ENCODE data around the gene FOXS1.

DNA sequence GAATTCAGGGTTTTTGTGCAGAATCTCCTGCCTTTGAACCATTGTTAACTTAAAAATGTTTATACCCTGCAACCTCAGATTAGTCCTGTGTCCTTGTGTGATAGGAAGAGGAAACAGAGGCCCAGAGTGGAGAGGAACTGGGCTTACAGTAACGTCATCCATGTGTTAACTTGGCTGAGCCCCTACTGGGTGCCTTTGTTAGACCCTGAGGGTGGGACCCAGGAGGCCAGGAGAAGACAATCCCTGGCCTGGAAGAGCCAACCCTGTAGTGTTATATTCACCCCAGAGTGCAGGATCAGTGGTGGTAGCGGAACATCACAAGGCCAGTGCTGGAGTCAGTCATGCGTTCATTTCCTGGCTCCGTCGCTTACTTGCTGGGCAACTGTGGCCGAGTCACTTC is 15.7 kb downstream of the FOXS1 start:
- TF ChIP-seq, protein P1, sequence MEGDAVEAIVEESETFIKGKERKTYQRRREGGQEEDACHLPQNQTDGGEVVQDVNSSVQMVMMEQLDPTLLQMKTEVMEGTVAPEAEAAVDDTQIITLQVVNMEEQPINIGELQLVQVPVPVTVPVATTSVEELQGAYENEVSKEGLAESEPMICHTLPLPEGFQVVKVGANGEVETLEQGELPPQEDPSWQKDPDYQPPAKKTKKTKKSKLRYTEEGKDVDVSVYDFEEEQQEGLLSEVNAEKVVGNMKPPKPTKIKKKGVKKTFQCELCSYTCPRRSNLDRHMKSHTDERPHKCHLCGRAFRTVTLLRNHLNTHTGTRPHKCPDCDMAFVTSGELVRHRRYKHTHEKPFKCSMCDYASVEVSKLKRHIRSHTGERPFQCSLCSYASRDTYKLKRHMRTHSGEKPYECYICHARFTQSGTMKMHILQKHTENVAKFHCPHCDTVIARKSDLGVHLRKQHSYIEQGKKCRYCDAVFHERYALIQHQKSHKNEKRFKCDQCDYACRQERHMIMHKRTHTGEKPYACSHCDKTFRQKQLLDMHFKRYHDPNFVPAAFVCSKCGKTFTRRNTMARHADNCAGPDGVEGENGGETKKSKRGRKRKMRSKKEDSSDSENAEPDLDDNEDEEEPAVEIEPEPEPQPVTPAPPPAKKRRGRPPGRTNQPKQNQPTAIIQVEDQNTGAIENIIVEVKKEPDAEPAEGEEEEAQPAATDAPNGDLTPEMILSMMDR (conservative IDR thresholded peaks at IDR 0.05; ENCODE audit: low read depth, low read length), result no peak
- TF ChIP-seq EZH2 (IDR thresholded peaks at IDR 0.05; ENCODE audit: low read length, unreplicated experiment) (no peak), EZH2phosphoT487 (IDR thresholded peaks at IDR 0.05; ENCODE audit: borderline replicate concordance, low read length) (no peak)
